GM06990 (cell line): ENCODE measurements around the gene VKORC1L1.
"Not testable (repeated sequence)": the region's sequence is repeated elsewhere in the genome, so short reads cannot be mapped to it uniquely, and the experiment has no call there.

Experiments
- DNase-seq: peaks from one replicate; pipeline ENCODE4 v3.0.0-alpha.2; 2011; ENCODE audit not compliant: insufficient read length; ENCODE audit errors: extremely low read depth
- H3K27me3 ChIP-seq: replicated peaks from 2 replicates; pipeline ENCODE4 v1.6.0; 2011; ENCODE audit warnings: low read length; ENCODE audit not compliant: control insufficient read depth, insufficient read depth
- H3K36me3 ChIP-seq: 2 replicates; pipeline ENCODE4 v1.5.1; 2011; ENCODE audit warnings: low read length; ENCODE audit not compliant: control insufficient read depth, insufficient read depth
- H3K4me3 ChIP-seq: replicated peaks from 2 replicates; pipeline ENCODE4 v1.5.1; 2011; ENCODE audit warnings: low read depth, mild to moderate bottlenecking, control low read depth, low read length
- CTCF ChIP-seq: IDR thresholded peaks from 2 replicates; pipeline ENCODE4 v1.5.1; 2011; ENCODE audit warnings: low read length, control low read depth, mild to moderate bottlenecking, inconsistent platforms; ENCODE audit not compliant: insufficient read depth, poor library complexity, severe bottlenecking

The VKORC1L1 gene

DNA sequence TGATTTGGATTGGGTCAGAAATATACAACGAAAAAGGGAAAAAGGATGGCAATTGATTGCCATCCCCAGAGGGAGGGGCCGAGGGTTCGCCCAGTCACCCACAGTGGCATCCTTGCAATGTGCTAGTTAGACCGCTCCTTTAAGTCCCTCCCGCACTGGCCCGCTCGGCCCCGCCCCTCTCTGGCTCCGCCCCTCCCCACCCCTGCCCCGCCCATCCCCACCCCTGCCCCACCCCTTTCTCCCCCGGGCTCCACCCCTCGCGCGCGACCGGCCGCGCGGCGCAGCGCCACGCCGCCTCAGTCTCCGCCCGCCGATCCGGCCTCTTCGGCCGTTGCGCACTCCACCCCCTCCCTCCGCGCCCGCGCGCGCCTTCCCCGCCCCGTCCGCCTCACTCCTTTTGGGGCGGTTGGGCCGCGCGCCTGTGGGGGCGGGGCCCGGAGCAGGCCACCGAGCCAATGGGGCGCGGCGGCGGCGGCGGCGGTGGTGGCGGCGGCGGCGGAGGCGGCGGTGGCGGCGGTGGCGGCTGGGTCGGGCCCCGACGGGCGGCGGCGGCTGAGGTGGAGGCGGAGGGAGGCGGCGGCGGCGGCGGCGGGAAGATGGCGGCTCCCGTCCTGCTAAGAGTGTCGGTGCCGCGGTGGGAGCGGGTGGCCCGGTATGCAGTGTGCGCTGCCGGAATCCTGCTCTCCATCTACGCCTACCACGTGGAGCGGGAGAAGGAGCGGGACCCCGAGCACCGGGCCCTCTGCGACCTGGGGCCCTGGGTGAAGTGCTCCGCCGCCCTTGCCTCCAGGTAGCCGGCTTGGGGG, at the start of gene VKORC1L1:
Gene VKORC1L1, plus strand, starts transcription at position 299 of the 806 bp plus-strand sequence. Its CDS starts 298 bp downstream, at position 597.
- peak; percentile 95 for DNase-seq
- Histone ChIP-seq H3K36me3 (no peaks in the 10 kb centered on the region), H3K4me3 (peak within 1 kb of the TSS; percentile 75), H3K27me3 (no peaks in the 10 kb centered on the region)
- no peak for TF ChIP-seq CTCF

GRCh38 chr7:65827366-65827765, 45.5 kb upstream of the VKORC1L1 start:
- Histone ChIP-seq H3K4me3 (no peak overlapping the region), H3K36me3 (peaks cover 2% of the 10 kb centered on the region), H3K27me3 (no peaks in the 10 kb centered on the region)
- DNase-seq = no peak
- no peak for TF ChIP-seq CTCF

DNA sequence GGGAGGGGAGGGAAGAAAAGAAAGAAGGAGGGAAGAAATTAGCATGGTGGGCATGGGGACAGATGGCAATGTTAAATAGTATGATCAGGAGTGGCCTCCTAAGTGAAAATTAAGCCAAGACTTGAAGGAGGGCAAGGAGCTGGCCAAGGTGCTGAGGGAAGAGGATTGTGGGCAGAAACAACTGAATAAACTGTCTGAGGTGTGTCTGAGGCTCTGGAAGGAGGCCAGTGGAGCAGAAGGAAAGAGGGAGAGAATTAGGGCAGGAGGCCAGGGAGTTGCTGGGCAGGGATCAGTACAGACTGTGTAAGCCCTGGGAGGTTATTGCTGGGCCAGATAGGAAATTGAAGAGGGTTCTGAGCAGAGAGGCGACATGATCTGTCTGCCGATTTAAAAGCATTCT, 40.6 kb upstream of the VKORC1L1 start:
- TF ChIP-seq CTCF = no peak
- Histone ChIP-seq H3K4me3 (no peak overlapping the region), H3K36me3 (peaks cover 2% of the 10 kb centered on the region), H3K27me3 (no peaks in the 10 kb centered on the region)
- DNase-seq = no peak

DNA sequence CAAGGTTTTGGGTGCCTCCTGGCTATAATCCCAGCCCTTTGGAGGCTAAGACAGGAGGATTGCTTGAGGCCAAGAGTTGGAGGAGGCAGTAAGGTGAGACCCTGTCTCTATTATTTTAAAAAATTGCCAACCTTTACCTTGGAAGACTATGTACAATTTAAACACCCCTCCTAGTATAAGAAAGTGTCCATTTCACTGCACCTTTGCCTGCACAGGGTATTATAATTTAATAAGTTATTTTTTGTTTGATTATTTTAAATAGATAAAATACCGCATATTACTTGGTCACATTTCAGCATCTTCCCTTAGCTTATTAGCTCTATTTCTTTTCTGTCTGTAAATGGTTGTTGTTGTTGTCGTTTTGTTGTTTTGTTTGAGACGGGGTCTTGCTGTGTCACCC, 36.2 kb upstream of the VKORC1L1 start:
- H3K27me3 ChIP-seq, DNase-seq, H3K36me3 ChIP-seq, H3K4me3 ChIP-seq: not testable (repeated sequence)

- not testable (repeated sequence) for DNase-seq, H3K36me3 ChIP-seq, H3K27me3 ChIP-seq, H3K4me3 ChIP-seq
Measured at GRCh38 chr7:65837541-65837956, 35.3 kb upstream of the VKORC1L1 start.

DNA sequence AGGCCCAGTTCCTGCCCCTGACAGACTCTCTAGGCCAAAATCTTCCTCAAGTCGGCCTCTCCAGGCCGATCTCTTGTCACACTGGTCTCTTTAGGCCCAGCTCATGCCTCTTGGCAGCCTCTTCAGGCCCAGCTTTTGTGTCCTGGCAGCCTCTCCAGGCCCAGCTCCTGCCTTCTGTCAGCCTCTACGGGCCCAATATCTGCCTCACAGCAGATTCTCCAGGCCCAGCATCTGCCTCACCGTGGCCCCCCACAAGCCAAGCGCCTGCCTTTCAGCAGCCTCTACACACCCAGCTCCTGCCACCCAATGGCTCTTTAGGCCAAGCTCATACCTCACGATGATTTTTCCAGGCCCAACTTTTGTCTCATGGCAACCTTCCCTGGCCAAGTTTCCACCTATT, 33.0 kb upstream of the VKORC1L1 start:
- H3K36me3 ChIP-seq = peaks cover 6% of the 10 kb centered on the region
- H3K4me3 ChIP-seq = no peak overlapping the region
- no peak for TF ChIP-seq CTCF
- peak; percentile 6 for DNase-seq
- H3K27me3 ChIP-seq = no peaks in the 10 kb centered on the region
